GM18517 (cell line): ENCODE results near the gene ERAL1.
"Not testable (repeated sequence)": the region's sequence is repeated elsewhere in the genome, so short reads cannot be mapped to it uniquely, and the experiment has no call there.

Experiments used
- ATAC-seq: cut with Tn5 transposase; IDR thresholded peaks from one replicate; pipeline ENCODE4 v1.9.1; 2021; ENCODE audit warnings: mild to moderate bottlenecking, moderate library complexity; ENCODE audit not compliant: unreplicated experiment

ERAL1 gene

GRCh38 chr17:28849281-28849680, 5.5 kb upstream of the ERAL1 start:
- ATAC-seq: no peak

DNA sequence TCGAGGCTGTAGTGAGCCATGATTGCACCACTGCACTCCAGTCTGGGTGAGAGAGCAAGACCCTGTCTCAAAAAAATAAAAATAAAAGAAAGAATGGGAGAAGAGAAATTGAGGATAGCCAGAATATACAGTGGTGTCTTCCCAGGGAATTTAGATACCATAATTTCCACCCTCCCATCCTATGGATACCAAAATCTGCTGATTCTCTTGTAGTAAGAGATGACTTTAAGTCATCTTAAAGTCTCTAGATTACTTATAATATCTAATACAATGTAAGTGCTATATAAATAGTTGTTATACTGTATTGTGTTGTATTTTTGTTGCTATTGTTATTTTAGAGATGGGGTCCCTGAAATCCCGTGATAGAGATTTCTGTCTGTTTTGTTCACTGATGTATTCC, 1.5 kb upstream of the ERAL1 start:
- no peak for ATAC-seq

GRCh38 chr17:28855336-28855679, 492 bp downstream of the ERAL1 start:
- no peak for ATAC-seq

DNA sequence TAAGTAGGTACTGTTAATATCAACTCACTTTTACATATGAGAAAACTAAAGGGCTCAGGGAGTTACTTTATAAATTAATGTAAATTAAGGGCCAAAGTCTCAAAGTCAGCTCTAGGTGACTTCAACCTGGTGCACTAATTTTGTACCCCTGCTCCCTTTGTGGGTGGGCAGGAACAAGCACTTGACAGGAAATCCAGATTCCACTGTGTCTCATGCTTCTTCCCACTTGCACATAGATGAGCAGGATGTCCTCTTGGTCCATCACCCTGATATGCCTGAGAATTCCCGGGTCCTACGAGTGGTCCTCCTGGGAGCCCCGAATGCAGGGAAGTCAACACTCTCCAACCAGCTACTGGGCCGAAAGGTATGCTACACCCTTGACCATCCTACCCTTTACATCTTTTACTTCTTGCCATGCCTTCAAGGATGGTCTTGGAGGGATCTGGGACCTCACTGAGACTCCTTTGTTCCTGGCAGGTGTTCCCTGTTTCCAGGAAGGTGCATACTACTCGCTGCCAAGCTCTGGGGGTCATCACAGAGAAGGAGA, 1.3 kb downstream of the ERAL1 start:
- no peak for ATAC-seq

DNA sequence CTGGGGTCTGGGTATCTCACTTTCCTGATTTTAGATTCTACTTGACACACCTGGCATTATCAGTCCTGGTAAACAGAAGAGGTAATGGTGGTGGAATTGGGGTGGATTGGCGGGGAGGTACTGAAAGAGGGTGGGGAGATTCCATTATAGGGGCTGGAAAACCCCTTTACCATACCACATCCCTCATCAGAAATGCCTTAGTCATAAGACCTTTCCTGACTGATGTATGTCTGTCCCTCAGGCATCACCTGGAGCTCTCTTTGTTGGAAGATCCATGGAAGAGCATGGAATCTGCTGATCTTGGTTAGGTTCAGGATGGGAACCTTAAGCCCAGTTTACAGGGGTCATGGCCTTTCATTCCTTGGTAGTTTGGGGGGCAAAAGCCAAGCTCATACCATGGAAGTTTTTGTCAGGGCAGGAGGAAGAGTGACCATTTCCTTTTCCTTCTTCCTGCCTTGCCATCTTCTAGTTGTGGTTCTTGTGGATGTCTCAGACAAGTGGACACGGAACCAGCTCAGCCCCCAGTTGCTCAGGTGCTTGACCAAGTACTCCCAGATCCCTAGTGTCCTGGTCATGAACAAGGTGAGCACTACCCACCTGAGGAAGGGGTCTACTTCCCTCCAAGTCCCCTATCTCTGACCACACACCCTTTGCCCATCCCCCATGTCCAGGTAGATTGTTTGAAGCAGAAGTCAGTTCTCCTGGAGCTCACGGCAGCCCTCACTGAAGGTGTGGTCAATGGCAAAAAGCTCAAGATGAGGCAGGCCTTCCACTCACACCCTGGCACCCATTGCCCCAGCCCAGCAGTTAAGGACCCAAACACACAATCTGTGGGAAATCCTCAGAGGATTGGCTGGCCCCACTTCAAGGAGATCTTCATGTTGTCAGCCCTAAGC, 3.3 kb downstream of the ERAL1 start:
- no peak for ATAC-seq

- no peak for ATAC-seq
Measured at GRCh38 chr17:28858801-28859355, 4.1 kb downstream of the ERAL1 start.

GRCh38 chr17:28860363-28860808, 5.6 kb downstream of the ERAL1 start:
- ATAC-seq: no peak

GRCh38 chr17:28861393-28862203, 6.8 kb downstream of the ERAL1 start:
- ATAC-seq: no peak

DNA sequence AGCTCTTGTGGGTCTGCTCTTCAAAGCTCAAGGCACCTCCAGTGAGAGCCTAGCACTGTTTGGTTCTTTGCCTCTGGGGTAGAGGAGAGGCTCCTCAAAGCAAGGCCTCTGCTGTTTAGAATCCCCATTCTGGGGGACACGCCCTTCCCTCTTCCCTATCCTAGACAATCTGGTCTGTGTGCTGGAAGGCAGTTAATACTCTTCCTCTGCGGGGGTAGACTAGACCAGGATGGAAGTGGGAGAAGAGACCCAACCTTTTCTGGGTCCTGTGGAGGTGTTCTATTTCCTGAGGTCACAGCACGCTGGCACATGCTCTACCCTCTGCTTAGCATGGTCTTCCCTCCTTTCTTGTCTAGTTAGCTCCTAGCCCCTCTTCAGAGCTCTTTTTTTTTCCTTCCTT, 7.7 kb downstream of the ERAL1 start:
- ATAC-seq: no peak

- no peak for ATAC-seq
Measured at GRCh38 chr17:28863953-28864352, 9.1 kb downstream of the ERAL1 start.

GRCh38 chr17:28864991-28865849, 10.4 kb downstream of the ERAL1 start:
- no peak for ATAC-seq

- ATAC-seq: no peak
Measured at GRCh38 chr17:28865946-28866752, 11.3 kb downstream of the ERAL1 start.

DNA sequence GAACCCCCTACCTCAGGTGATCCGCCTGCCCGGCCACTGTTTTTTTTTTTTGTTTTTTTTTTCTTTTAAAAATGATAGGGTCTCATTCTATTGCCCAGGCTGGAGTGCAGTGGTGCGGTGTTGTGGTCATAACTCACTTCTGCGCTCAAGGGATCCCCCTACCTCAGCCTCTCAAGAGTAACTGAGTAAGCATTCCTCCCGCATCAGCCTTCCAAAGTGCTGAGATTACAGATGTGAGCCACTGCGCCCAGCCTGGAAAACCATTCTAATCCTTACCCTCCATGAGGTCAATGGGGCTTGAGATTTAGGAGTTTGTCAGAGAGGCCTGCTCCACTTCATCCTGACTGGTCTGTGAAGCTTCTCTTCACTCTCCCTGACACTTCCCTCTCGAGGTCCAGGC, 12.5 kb downstream of the ERAL1 start:
- ATAC-seq: no peak

GRCh38 chr17:28871056-28871579, 16.3 kb downstream of the ERAL1 start:
- ATAC-seq: peak; percentile 91

DNA sequence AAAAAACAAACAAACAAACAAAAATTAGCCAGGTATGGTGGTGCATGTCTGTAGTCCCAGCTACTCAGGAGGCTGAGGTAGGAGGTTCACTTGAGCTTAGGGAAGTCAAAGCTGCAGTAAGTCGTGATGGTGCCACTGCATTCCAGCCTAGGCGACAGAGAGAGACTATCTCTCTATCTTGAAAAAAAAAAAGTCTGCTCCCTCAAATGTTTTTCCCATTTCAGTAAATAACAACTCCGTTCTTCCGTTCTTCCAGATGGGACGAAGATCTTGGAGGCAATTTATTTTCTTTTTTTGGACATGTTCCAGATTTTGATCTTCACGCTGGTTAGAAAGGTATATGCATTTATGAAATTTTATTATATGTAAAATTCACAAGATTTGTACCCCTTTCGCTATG, 19.0 kb downstream of the ERAL1 start:
- no peak for ATAC-seq

- ATAC-seq: no peak
Measured at GRCh38 chr17:28874750-28875149, 19.9 kb downstream of the ERAL1 start.

DNA sequence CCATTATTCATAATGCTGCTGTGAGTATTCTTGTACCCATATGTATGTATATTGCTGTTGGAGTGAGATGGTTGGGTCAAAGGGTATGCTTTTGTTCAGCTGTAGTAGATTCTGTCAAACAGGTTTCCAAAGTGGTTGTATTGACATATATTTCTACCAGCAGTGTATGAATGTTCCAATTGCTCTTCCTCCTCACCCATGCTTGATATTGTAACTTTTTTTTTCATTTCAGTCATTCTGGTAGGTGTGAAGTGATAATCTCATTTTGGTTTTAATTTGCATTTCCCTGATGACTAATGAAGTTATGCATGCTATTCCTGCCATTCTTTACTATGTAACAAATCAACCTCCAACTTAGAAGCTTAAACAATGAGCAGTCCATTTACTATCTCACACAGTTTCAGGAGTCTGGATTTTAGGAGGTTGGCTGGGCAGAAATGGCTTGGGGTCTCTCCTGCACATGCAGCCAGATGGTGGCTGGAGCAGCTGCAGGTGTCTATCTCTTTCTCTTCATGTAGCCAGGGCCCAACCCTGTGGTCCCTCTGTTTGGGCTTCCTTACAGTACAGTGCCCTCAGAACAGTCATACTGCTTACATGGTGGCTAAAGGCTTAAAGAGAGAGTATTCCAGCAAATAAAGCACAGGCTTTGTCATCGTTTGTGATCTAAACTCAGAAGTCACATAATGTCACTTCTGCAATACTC, 21.2 kb downstream of the ERAL1 start:
- ATAC-seq: no peak

DNA sequence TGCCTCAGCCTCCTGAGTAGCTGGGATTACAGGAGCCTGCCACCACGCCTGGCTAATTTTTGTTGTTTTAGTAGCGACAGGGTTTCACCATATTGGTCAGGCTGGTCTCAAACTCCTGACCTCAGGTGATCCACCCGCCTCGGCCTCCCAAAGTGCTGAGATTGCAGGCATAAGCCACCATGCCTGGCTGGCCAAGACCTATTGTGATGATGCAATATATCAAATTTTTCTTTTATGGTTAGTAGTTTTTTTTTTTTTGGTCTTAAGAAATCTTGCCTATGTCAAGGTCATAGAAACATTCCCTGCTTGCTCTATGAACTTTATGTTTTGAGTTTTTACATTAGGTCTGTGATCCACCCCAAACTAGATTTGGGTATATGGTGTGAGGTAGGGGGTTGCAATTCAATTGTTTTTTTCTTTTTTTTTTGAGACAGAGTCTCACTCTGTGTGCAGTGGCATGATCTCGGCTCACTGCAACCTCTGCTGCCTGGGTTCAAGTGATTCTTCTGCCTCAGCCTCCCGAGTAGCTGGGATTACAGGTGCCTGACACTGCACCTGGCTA, 22.4 kb downstream of the ERAL1 start:
- ATAC-seq: not testable (repeated sequence)
